ENCODE measurements around the gene PSD4. TPM values are rescaled to one million over a fixed set of nuclear protein-coding genes. Genes with fewer than 3 reads are reported as not detected.

Gene PSD4
- total RNA-seq, 2 experiments from 2014 or later: 232 to 274 TPM

GRCh38 chr2:113160248-113160647, 13.5 kb upstream of the PSD4 start:
- peaks cover 34% of the 10 kb centered on the region for H3K4me1 Mint-ChIP-seq
- intact Hi-C loops (cut with DNase I, micrococcal nuclease): no loop called here
- CTCF ChIA-PET: interaction anchor here (1.0 kb wide), 2 partner anchors 15 to 22 kb away, joined by 3 to 5 read pairs; no protein-coding TSS in a partner anchor
- POLR2A ChIA-PET: interaction anchor here (0.6 kb wide), 1 partner anchor 12 kb away, joined by 4 read pairs; no protein-coding TSS in a partner anchor
- no peak overlapping the region for H3K27ac Mint-ChIP-seq
- no peak overlapping the region for H3K4me3 Mint-ChIP-seq
- no peaks in the 10 kb centered on the region for H3K36me3 Mint-ChIP-seq (ENCODE audit: low read depth)
- H3K9me3 Mint-ChIP-seq (ENCODE audit: low read depth): no peaks in the 10 kb centered on the region
- no peaks in the 10 kb centered on the region for H3K27me3 Mint-ChIP-seq
- DNase-seq (no peak), ATAC-seq (no peak)

DNA sequence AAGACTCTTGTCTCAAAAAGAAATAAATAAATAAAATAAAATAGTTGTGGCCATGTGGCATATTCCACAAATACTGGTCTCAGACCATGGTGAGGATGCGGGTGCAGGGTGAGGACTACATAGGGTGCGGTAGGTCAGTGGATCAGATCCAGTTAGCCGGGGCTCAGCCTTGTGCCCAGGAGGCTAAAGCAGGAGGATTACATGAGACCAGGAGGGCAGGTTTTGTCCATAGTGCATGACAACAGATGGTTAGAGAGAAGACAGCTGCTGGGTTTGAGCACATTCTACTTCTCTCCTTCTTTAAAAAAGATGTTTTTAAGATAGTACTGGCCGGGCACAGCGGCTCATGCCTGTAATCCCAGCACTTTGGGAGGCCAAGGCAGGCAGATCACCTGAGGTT, 12.8 kb upstream of the PSD4 start:
- H3K36me3 Mint-ChIP-seq (ENCODE audit: low read depth): no peaks in the 10 kb centered on the region
- ATAC-seq (no peak), DNase-seq (no peak)
- H3K9me3 Mint-ChIP-seq (ENCODE audit: low read depth): no peaks in the 10 kb centered on the region
- POLR2A ChIA-PET: interaction anchor here (0.6 kb wide), 1 partner anchor 12 kb away, joined by 4 read pairs; no protein-coding TSS in a partner anchor
- H3K4me3 Mint-ChIP-seq: no peak overlapping the region
- intact Hi-C loops (cut with DNase I, micrococcal nuclease): no loop called here
- H3K4me1 Mint-ChIP-seq: peaks cover 36% of the 10 kb centered on the region
- H3K27ac Mint-ChIP-seq: no peak overlapping the region
- no peaks in the 10 kb centered on the region for H3K27me3 Mint-ChIP-seq
- CTCF ChIA-PET: interaction anchor here (0.6 to 1.0 kb wide), 3 partner anchors 14 to 34 kb away, joined by 3 to 5 read pairs (median 3); partner anchors contain the start of gene IL1RN

DNA sequence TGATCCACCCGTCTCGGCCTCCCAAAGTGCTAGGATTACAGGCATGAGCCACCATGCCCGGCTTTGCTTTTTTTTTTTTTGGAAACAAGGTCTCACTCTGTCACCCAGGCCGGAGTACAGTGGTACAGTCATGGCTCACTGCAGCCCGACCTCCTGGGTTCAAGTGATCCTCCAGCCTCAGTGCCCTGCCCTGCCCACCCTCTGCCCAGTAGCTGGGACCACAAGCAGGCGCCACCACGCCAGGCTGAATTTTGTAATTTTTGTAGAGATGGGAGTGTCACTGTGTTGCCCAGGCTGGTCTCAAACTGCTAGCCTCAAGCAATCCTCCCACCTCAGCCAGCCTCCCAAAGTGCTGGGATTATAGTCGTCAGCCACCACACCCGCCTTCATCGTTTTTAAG, 11.6 kb upstream of the PSD4 start:
- intact Hi-C loops (cut with DNase I, micrococcal nuclease): no loop called here
- no peak for DNase-seq
- CTCF ChIA-PET: interaction anchor here (0.6 to 1.7 kb wide), 3 partner anchors 24 to 87 kb away, joined by 3 to 7 read pairs (median 4); no protein-coding TSS in a partner anchor
- H3K4me1 Mint-ChIP-seq: peaks cover 35% of the 10 kb centered on the region
- no peak overlapping the region for H3K27ac Mint-ChIP-seq
- H3K36me3 Mint-ChIP-seq (ENCODE audit: low read depth): no peaks in the 10 kb centered on the region
- H3K4me3 Mint-ChIP-seq: no peak overlapping the region
- ATAC-seq: no peak
- POLR2A ChIA-PET: no interaction called here
- no peaks in the 10 kb centered on the region for H3K27me3 Mint-ChIP-seq
- no peaks in the 10 kb centered on the region for H3K9me3 Mint-ChIP-seq (ENCODE audit: low read depth)

DNA sequence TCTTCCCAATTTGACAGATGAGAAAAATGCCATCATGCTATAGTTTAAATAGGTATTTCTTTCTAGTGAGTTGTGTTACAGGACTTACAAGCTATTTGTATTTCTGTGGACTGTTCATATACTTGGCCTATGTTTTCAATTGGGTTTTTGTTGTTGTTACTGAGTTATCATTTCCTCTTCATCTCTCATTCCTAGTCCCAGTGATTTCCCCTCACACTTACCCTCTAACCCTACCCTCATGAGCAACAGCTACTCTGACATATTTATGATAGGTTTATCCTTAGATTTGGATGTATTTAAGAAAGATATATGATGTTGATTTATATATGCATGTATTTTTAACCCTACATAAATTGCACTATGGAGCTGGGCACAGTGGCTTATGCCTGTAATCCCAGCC, 10.9 kb upstream of the PSD4 start:
- POLR2A ChIA-PET: no interaction called here
- DNase-seq (no peak), ATAC-seq (no peak)
- Mint-ChIP-seq H3K4me1 (peaks cover 42% of the 10 kb centered on the region), H3K9me3 (ENCODE audit: low read depth) (no peaks in the 10 kb centered on the region), H3K27me3 (no peaks in the 10 kb centered on the region), H3K4me3 (no peak overlapping the region), H3K27ac (no peak overlapping the region), H3K36me3 (ENCODE audit: low read depth) (no peaks in the 10 kb centered on the region)
- CTCF ChIA-PET: interaction anchor here (1.2 to 1.7 kb wide), 3 partner anchors 10 to 25 kb away, joined by 4 to 7 read pairs (median 5); no protein-coding TSS in a partner anchor
- intact Hi-C loops (cut with DNase I, micrococcal nuclease): no loop called here

GRCh38 chr2:113164215-113164929, 9.4 kb upstream of the PSD4 start:
- intact Hi-C loops (cut with DNase I, micrococcal nuclease): no loop called here
- Mint-ChIP-seq H3K27ac (peak overlapping the region; percentile 3), H3K9me3 (ENCODE audit: low read depth) (no peaks in the 10 kb centered on the region), H3K27me3 (no peaks in the 10 kb centered on the region), H3K4me1 (peaks cover 43% of the 10 kb centered on the region), H3K4me3 (no peak overlapping the region), H3K36me3 (ENCODE audit: low read depth) (peaks cover 7% of the 10 kb centered on the region)
- DNase-seq (no peak), ATAC-seq (no peak)
- POLR2A ChIA-PET: interaction anchor here (0.6 to 1.6 kb wide), 2 partner anchors 10 to 30 kb away, joined by 4 to 8 read pairs; partner anchors contain the start of gene PSD4
- CTCF ChIA-PET: interaction anchor here (0.7 to 2.2 kb wide), 10 partner anchors 8 to 1265 kb away, joined by 3 to 12 read pairs (median 4); partner anchors contain the start of gene PSD4

DNA sequence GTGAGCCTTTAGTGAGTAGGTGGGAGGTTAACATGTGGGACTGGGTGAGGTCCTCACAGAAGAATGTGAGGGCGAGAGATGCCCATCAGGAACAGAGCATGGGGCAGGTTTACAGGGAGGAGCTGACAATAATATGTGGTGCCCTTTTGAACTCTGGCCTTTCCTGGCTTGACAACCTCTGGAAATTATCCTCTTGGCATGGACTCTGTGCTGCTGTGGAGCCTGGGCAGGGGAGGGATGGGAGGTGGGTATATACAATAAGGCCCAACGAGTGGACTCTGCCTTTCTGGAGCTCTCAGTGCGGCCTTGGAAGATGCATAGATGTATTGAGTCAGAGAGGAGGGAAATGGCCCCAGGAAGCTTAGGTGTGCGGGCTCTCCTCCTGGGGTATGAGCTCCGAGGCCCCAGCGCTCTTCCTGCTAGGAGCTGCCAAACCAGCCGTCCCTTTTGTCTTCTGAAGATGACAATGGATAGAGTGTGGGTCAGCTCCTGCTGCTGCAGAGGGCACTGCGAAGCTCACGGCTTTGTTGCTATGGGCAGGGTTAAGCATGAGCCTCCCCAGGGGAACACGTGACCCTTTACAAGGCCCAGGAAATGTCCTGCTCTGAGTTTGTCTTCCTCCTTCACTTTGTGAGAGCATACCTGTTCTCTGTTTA, 8.7 kb upstream of the PSD4 start:
- H3K27ac Mint-ChIP-seq: peak overlapping the region; percentile 3
- intact Hi-C loops (cut with DNase I, micrococcal nuclease): no loop called here
- DNase-seq (no peak), ATAC-seq (no peak)
- peaks cover 48% of the 10 kb centered on the region for H3K4me1 Mint-ChIP-seq
- ChIA-PET POLR2A (interaction anchor here (0.6 to 1.6 kb wide), 2 partner anchors 9 to 30 kb away, joined by 4 to 8 read pairs; partner anchors contain the start of gene PSD4), CTCF (interaction anchor here (0.7 to 2.2 kb wide), 10 partner anchors 9 to 1265 kb away, joined by 3 to 12 read pairs (median 4); partner anchors contain the start of gene PSD4)
- H3K36me3 Mint-ChIP-seq (ENCODE audit: low read depth): peaks cover 12% of the 10 kb centered on the region
- no peaks in the 10 kb centered on the region for H3K27me3 Mint-ChIP-seq
- H3K4me3 Mint-ChIP-seq: no peak overlapping the region
- no peaks in the 10 kb centered on the region for H3K9me3 Mint-ChIP-seq (ENCODE audit: low read depth)

- peak overlapping the region; percentile 59 for H3K27ac Mint-ChIP-seq
- H3K4me3 Mint-ChIP-seq: no peak overlapping the region
- ATAC-seq (no peak), DNase-seq (no peak)
- POLR2A ChIA-PET: no interaction called here
- H3K36me3 Mint-ChIP-seq (ENCODE audit: low read depth): peaks cover 15% of the 10 kb centered on the region
- intact Hi-C loops (cut with DNase I, micrococcal nuclease): no loop called here
- CTCF ChIA-PET: interaction anchor here (1.0 to 2.2 kb wide), 4 partner anchors 8 to 86 kb away, joined by 3 to 12 read pairs (median 4); partner anchors contain the start of gene PSD4
- no peaks in the 10 kb centered on the region for H3K27me3 Mint-ChIP-seq
- peaks cover 3% of the 10 kb centered on the region for H3K9me3 Mint-ChIP-seq (ENCODE audit: low read depth)
- H3K4me1 Mint-ChIP-seq: peaks cover 56% of the 10 kb centered on the region
These were observed 7.6 kb upstream of the PSD4 start for GRCh38 chr2:113166187-113166645.

GRCh38 chr2:113167115-113167932, 6.4 kb upstream of the PSD4 start:
- peak; percentile 80 for ATAC-seq
- ChIA-PET POLR2A (interaction anchor here (0.9 kb wide), 1 partner anchor 13 kb away, joined by 3 read pairs; no protein-coding TSS in a partner anchor), CTCF (interaction anchor here (0.9 to 1.8 kb wide), 7 partner anchors 9 to 87 kb away, joined by 3 to 7 read pairs (median 4); no protein-coding TSS in a partner anchor)
- H3K27me3 Mint-ChIP-seq: no peaks in the 10 kb centered on the region
- peak overlapping the region; percentile 44 for H3K4me3 Mint-ChIP-seq
- intact Hi-C loops (cut with DNase I, micrococcal nuclease): no loop called here
- H3K27ac Mint-ChIP-seq: peak overlapping the region; percentile 94
- H3K4me1 Mint-ChIP-seq: peaks cover 66% of the 10 kb centered on the region
- peaks cover 8% of the 10 kb centered on the region for H3K9me3 Mint-ChIP-seq (ENCODE audit: low read depth)
- H3K36me3 Mint-ChIP-seq (ENCODE audit: low read depth): peaks cover 25% of the 10 kb centered on the region
- peak; percentile 69 for DNase-seq

DNA sequence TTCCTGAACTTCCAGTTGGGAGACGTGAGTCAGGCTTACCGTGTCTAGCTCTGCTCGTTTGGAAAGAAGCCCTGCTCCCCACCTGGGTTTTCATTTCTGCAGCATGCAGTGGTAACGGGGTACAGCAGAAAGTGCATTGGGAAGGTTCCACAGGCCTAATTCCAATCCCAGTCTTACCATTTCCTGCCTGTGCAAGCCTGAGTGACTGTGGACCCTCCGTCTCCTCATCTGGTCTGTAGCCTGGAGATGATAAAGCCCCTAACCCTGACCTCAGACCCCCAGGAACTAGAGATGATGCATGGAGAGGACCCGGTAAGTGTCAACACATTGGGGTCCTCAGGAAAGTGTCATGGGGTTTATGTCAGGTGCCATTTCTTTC, 5.8 kb upstream of the PSD4 start:
- CTCF ChIA-PET: interaction anchor here (0.9 to 1.8 kb wide), 6 partner anchors 10 to 88 kb away, joined by 3 to 7 read pairs (median 4); no protein-coding TSS in a partner anchor
- Mint-ChIP-seq H3K27ac (peak overlapping the region; percentile 94), H3K36me3 (ENCODE audit: low read depth) (peaks cover 25% of the 10 kb centered on the region), H3K4me1 (peaks cover 66% of the 10 kb centered on the region), H3K4me3 (peak overlapping the region; percentile 41), H3K27me3 (no peaks in the 10 kb centered on the region), H3K9me3 (ENCODE audit: low read depth) (peaks cover 8% of the 10 kb centered on the region)
- POLR2A ChIA-PET: no interaction called here
- ATAC-seq (no peak), DNase-seq (no peak)
- intact Hi-C loops (cut with DNase I, micrococcal nuclease): no loop called here

DNA sequence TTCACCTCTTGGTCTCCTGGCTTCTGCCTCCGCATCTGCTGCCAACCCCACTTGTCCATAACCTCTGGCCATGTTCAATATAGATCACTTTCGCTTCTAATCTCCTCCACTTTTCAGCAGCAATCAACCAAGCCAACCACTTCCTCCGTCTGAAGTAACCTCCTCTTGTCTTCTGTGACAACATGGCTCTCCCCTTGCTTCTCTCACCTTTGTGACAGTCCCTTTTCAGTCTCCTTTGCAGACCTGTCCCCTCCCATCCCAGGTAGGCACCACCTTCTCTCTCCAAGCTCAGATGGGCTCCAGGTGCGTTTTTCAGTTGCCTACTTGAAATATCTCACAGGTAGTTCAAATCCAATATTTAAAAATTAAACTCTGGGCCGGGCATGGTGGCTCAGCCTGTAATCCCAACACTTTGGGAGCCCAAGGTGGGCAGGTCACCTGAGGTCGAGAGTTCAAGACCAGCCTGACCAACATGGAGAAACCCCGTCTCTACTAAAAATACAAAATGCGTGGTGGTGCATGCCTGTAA, 4.7 kb upstream of the PSD4 start:
- POLR2A ChIA-PET: no interaction called here

More for the DNA sequence above, 4.7 kb upstream of the PSD4 start:
- H3K4me1 Mint-ChIP-seq: peaks cover 73% of the 10 kb centered on the region
- peak overlapping the region; percentile 41 for H3K4me3 Mint-ChIP-seq
- peaks cover 31% of the 10 kb centered on the region for H3K36me3 Mint-ChIP-seq (ENCODE audit: low read depth)
- ATAC-seq: peak; percentile 11
- H3K27ac Mint-ChIP-seq: peak overlapping the region; percentile 94
- DNase-seq: peak; percentile 48
- intact Hi-C loops (cut with DNase I, micrococcal nuclease): no loop called here
- H3K9me3 Mint-ChIP-seq (ENCODE audit: low read depth): peaks cover 8% of the 10 kb centered on the region
- H3K27me3 Mint-ChIP-seq: no peaks in the 10 kb centered on the region
- CTCF ChIA-PET: no interaction called here
